HG02840 (cell line): ENCODE data around the gene SLC8A1.

Experiments used
- ATAC-seq: cut with Tn5 transposase; IDR thresholded peaks from one replicate; pipeline ENCODE4 v1.9.1; 2021; ENCODE audit warnings: mild to moderate bottlenecking, moderate library complexity, moderate number of reproducible peaks; ENCODE audit not compliant: unreplicated experiment, low FRiP score

Gene SLC8A1

GRCh38 chr2:40363231-40363630 is 88.7 kb downstream of the SLC8A1 start:
- ATAC-seq, result no peak

- no peak for ATAC-seq
Observed at GRCh38 chr2:40361478-40361877, 90.4 kb downstream of the SLC8A1 start.

GRCh38 chr2:40360652-40361051 is 91.2 kb downstream of the SLC8A1 start:
- no peak for ATAC-seq

- ATAC-seq, result no peak
Observed at GRCh38 chr2:40359811-40360210, 92.1 kb downstream of the SLC8A1 start.

DNA sequence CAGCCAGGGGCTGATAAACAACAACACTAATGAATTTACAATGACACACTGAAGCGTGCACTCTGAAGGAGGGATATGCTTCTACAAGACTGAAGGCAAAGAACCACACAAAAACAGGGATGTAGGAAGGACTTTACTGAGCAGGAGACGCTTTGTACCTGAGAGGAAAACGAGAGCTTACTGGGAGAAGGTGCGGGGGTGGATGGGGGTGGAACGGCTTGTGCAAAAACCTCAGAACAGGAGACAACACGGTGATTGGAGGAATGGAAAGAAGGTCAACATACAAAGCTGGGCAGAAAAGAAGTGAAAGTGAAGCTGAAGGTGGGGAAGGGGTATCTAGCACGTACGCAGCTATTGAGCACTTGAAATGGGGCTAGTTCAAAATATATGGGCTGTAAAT is 93.1 kb downstream of the SLC8A1 start:
- ATAC-seq, result no peak

DNA sequence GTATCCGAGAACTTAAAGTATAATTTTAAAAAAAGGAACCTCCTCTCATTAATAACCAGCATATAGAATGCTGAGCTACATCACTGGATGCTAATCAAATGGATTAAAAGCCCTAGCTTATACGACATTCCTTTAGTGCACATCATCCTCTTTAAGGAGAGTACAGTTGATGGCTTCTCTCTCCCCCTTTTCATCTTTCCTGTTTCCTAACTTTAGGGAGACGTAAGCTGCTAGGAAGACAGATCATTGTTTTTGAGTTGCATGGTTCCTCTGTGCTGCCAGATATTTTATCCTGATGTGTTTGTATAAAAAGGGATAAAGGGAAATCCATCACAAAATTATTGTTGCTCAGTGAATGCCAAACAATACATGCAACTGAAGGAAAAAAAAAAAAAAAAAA is 94.2 kb downstream of the SLC8A1 start:
- ATAC-seq, result no peak

DNA sequence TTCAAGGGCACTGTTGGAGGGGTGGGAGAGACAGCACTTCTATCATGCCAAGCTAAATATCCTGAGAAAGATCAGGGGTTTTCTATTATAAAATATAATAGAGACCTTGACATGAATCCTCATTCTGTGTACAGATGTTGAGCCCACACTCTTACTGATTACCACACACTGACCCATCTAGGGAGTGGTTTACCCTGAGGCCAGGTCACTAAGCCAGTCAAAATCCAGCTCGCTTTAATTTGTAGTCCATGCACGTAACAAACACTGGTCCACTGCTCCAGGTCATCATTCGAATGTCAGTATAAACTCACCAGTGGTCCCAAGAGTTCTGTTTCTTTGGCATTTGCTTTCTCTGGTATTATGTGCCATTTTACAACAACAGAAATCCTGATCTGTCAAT is 96.4 kb downstream of the SLC8A1 start:
- ATAC-seq, result no peak

- ATAC-seq, result no peak
Observed at GRCh38 chr2:40353231-40353630, 98.7 kb downstream of the SLC8A1 start.

GRCh38 chr2:40352703-40353099 is 99.2 kb downstream of the SLC8A1 start:
- ATAC-seq, result no peak

DNA sequence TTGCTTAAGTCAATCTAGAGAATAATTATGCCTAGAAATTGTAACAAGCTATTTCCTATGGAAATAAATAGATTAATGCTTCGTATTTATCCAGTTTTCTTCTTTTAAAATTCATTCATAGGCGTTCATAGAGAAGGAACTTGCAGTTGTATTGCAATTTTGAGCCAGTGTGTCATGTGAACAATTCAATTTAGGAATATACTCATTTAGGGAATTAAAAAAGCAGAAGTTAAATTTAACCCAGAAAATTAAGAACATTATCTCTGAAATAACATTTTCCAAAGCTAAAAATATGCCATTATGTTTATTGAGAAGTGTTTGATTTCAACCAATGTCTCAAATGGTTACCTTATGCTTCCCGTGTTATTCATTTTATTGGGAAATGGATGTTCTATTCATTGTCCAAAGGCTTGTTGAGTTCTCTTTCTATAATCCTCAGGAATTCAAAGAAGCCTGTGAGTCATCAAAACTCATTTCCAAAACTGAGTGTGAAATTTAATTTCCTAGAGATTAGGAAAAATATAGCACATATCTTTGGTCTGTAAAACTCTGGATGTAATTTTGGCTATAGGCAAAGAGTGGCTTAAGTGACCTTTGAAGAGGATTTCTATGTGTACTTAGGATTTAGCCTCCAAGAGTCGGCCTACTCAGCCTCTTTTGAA is 99.7 kb downstream of the SLC8A1 start:
- no peak for ATAC-seq

GRCh38 chr2:40348665-40349064 is 103.2 kb downstream of the SLC8A1 start:
- ATAC-seq, result no peak

- ATAC-seq, result no peak
Observed at GRCh38 chr2:40348038-40348437, 103.9 kb downstream of the SLC8A1 start.

- no peak for ATAC-seq
Observed at GRCh38 chr2:40346535-40347354, 105.1 kb downstream of the SLC8A1 start.

GRCh38 chr2:40344364-40344763 is 107.5 kb downstream of the SLC8A1 start:
- no peak for ATAC-seq

- ATAC-seq, result no peak
Observed at GRCh38 chr2:40343902-40344301, 108.0 kb downstream of the SLC8A1 start.

DNA sequence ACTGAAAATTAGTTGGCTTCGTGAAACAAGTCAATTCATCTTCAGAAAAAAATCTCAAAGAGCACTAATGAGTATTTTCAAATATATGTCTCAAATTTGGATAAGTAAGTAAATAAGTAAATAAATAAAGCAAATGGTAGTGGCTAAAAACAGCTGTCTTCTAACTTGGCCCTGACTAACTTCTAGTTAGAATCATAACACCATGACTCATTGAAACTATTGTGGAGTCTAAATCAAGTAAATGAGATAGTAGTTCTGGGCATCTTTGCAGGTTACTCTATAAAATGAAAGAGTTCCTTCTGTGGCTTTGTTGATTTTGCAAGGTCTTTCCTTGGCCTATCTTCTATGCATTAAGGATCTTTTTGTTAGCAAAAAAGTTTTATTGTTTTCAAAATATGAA is 110.7 kb downstream of the SLC8A1 start:
- no peak for ATAC-seq

- ATAC-seq, result no peak
Observed at GRCh38 chr2:40339026-40339425, 112.9 kb downstream of the SLC8A1 start.

DNA sequence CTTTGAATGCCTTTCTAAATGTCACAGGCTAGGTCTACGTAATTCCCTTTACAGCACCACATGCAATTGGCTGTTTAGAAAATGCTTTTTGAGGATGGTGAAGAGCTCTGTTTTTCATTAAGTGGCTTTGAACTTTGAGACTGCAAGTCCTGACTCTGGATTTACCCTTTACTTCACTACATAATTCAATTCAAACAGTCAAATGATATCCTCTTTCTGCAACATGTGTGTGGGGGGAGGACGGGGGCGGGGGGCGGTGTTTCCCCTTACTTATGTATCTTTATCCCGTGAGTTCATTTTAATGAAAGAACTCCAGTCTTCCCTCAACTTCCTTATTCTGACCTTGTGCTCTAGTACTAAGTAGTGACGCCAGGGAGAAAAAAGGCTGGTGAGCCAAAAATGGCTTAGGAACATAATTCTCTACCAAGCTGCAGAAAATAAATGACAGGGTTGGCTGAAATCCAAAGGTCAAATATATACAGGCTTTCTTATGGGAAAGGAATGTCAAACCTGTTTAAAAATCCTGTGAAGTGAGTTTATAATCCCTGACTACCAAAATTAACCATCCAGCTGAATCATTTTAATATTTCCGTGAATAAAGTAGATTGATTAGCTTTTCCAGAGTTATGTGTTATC is 119.6 kb downstream of the SLC8A1 start:
- no peak for ATAC-seq

- ATAC-seq, result no peak
Observed at GRCh38 chr2:40330096-40330495, 121.8 kb downstream of the SLC8A1 start.

DNA sequence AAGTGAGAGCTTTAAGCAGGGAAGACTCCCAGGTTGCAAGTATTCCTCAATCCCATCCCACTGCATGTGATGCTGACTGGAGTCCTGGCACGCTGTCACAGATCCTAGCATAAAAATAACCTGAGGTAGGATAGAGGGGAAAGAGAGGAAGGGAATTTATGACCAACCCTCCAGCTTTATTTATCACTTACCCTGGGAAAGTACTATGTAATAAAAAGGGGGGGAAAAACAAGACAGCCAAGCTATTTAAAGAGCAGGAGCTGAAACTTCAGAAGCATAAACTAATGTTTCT is 122.2 kb downstream of the SLC8A1 start:
- no peak for ATAC-seq

DNA sequence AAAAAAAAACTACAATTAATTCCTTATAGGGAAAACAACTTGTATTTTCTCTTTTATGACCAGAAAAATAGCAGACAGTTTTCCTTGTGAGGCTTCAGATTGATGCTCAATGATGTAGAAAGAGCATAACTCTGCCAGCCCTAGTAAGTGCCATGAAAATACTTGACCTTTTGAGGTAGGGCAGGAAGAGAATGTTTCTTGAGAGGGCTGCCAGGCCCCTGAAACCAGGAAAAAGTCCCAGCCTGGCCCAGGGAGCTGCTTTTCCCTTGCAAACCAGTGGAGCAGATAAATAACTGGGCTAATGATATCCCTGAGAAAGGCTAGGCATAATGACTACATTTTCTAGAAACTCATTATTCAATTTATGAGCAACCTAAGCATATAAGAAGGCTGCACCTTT is 126.8 kb downstream of the SLC8A1 start:
- no peak for ATAC-seq

DNA sequence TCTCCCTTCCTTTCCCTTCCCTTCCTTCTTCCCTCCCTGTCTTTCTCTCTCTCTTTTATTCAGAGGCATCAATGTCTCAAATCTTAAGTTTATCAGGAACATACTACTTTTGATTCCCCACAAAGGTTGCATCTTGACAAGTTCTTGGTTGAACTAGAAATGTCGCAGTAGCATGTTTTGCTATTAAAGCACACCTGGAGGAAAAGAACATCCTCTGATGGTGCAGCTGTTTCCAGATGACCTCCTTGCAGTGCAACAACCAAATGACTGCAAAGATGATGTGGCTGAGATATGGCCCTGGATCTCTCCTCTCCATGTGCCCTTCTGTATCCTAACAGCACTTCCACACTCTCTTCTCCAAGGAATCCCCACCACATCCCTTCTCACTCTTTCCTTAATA is 127.2 kb downstream of the SLC8A1 start:
- ATAC-seq, result no peak
